RWPE2 (cell line): Measurements from ENCODE around the gene SETDB2.

Experiments used
- ATAC-seq: fragments of 200-7000 bp; cut with Tn5 transposase; 3 replicates; pipeline ENCODE4 v1.9.1; 2021; ENCODE audit warnings: low read depth
- DNase-seq: peaks from one replicate; pipeline ENCODE4 v3.0.0-alpha.2; 2020; ENCODE audit warnings: low spot score
- H3K27ac ChIP-seq: fragments of 450-650 bp; 2 replicates; pipeline ENCODE4 v1.5.1; 2017; ENCODE audit warnings: mild to moderate bottlenecking; ENCODE audit not compliant: poor library complexity, severe bottlenecking
- H3K27me3 ChIP-seq: fragments of 250-450 bp; sonication (Bioruptor Pico); 2 replicates; pipeline ENCODE4 v1.5.1; 2021; ENCODE audit warnings: mild to moderate bottlenecking, moderate library complexity; ENCODE audit not compliant: insufficient read depth, poor library complexity, severe bottlenecking
- H3K36me3 ChIP-seq: fragments of 250-450 bp; sonication (Bioruptor Pico); 2 replicates; pipeline ENCODE4 v1.5.1; 2020; ENCODE audit warnings: low read depth, mild to moderate bottlenecking, moderate library complexity
- H3K4me1 ChIP-seq: fragments of 250-450 bp; sonication (Bioruptor Pico); 2 replicates; pipeline ENCODE4 v1.5.1; 2021; ENCODE audit warnings: mild to moderate bottlenecking, moderate library complexity; ENCODE audit not compliant: insufficient read depth, poor library complexity, severe bottlenecking
- H3K4me3 ChIP-seq: fragments of 250-450 bp; sonication (Bioruptor Pico); 2 replicates; pipeline ENCODE4 v1.5.1; 2021; ENCODE audit warnings: mild to moderate bottlenecking, moderate library complexity; ENCODE audit not compliant: severe bottlenecking
- H3K9me3 ChIP-seq: fragments of 250-450 bp; sonication (Bioruptor Pico); 2 replicates; pipeline ENCODE4 v1.5.1; 2021; ENCODE audit warnings: mild to moderate bottlenecking, moderate library complexity; ENCODE audit not compliant: severe bottlenecking
- TF ChIP-seq, protein P1 (sequence below): fragments of 450-650 bp; IDR thresholded peaks from one replicate; pipeline ENCODE4 v1.5.1; 2017; ENCODE audit warnings: mild to moderate bottlenecking, moderate library complexity; ENCODE audit not compliant: poor library complexity, severe bottlenecking

The SETDB2 gene

GRCh38 chr13:49400755-49401659 is 43.1 kb upstream of the SETDB2 start:
- ATAC-seq (no peak), DNase-seq (no peak)
- Histone ChIP-seq H3K27ac (no peak overlapping the region), H3K4me1 (no peaks in the 10 kb centered on the region), H3K36me3 (no peaks in the 10 kb centered on the region), H3K27me3 (no peaks in the 10 kb centered on the region), H3K4me3 (no peak overlapping the region), H3K9me3 (no peaks in the 10 kb centered on the region)
- TF ChIP-seq, protein P1, sequence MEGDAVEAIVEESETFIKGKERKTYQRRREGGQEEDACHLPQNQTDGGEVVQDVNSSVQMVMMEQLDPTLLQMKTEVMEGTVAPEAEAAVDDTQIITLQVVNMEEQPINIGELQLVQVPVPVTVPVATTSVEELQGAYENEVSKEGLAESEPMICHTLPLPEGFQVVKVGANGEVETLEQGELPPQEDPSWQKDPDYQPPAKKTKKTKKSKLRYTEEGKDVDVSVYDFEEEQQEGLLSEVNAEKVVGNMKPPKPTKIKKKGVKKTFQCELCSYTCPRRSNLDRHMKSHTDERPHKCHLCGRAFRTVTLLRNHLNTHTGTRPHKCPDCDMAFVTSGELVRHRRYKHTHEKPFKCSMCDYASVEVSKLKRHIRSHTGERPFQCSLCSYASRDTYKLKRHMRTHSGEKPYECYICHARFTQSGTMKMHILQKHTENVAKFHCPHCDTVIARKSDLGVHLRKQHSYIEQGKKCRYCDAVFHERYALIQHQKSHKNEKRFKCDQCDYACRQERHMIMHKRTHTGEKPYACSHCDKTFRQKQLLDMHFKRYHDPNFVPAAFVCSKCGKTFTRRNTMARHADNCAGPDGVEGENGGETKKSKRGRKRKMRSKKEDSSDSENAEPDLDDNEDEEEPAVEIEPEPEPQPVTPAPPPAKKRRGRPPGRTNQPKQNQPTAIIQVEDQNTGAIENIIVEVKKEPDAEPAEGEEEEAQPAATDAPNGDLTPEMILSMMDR = no peak

- TF ChIP-seq, protein P1 = no peak
- no peaks in the 10 kb centered on the region for H3K9me3 ChIP-seq
- ATAC-seq (no peak), DNase-seq (no peak)
- H3K27ac ChIP-seq = no peak overlapping the region
- H3K4me1 ChIP-seq = no peaks in the 10 kb centered on the region
- H3K27me3 ChIP-seq = no peaks in the 10 kb centered on the region
- no peak overlapping the region for H3K4me3 ChIP-seq
- H3K36me3 ChIP-seq = no peaks in the 10 kb centered on the region
Observed at GRCh38 chr13:49403996-49404702, 39.9 kb upstream of the SETDB2 start.

DNA sequence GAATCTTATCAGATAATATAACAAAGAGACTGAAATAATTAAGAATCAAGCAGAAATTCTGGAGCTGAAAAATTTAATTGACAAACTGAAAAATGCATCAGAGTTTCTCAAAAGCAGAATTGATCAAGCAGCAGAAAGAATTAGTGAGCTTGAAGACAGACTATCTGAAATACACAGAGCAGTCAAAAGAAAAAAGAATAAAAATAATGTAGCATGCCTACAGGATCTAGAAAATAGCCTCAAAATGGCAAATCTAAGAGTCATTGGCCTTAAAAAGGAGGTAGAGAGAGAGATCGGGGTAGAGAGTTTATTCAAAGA is 39.4 kb upstream of the SETDB2 start:
- Histone ChIP-seq H3K27ac (no peak overlapping the region), H3K9me3 (no peaks in the 10 kb centered on the region), H3K36me3 (no peaks in the 10 kb centered on the region), H3K4me1 (no peaks in the 10 kb centered on the region), H3K27me3 (no peaks in the 10 kb centered on the region), H3K4me3 (no peak overlapping the region)
- ATAC-seq (no peak), DNase-seq (no peak)
- TF ChIP-seq, protein P1 = no peak

DNA sequence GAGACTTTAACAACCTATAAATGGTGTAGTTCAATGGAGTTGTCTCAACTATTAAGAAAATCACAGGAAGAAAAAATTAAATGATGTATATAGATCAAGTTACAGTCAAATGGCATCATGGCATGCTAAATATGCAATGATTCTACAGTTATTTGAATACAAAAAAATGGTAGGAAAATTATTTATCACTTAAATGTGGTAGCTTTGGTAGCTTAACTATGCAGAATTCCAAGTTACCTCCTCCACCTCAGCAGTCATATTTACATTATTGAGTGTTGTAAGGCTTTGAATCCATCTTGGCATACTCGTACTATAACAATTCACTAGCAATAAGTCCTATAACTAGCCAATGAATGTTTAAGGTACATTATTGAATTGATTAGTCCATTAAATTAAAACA is 37.0 kb upstream of the SETDB2 start:
- DNase-seq = no peak
- TF ChIP-seq, protein P1 = no peak
- Histone ChIP-seq H3K27me3 (no peaks in the 10 kb centered on the region), H3K27ac (no peak overlapping the region), H3K9me3 (no peaks in the 10 kb centered on the region), H3K36me3 (no peaks in the 10 kb centered on the region), H3K4me1 (no peaks in the 10 kb centered on the region), H3K4me3 (no peak overlapping the region)
- no peak for ATAC-seq

GRCh38 chr13:49407936-49408335 is 36.1 kb upstream of the SETDB2 start:
- DNase-seq (no peak), ATAC-seq (no peak)
- Histone ChIP-seq H3K9me3 (no peaks in the 10 kb centered on the region), H3K27me3 (no peaks in the 10 kb centered on the region), H3K4me1 (no peaks in the 10 kb centered on the region), H3K27ac (no peak overlapping the region), H3K36me3 (no peaks in the 10 kb centered on the region), H3K4me3 (no peak overlapping the region)
- TF ChIP-seq, protein P1 = no peak
